HG02763 (cell line): ENCODE results near the gene GALNT2.

Experiments used
- ATAC-seq: cut with Tn5 transposase; IDR thresholded peaks from one replicate; pipeline ENCODE4 v1.9.1; 2021; ENCODE audit warnings: mild to moderate bottlenecking, moderate library complexity; ENCODE audit not compliant: unreplicated experiment

The GALNT2 gene

GRCh38 chr1:230249695-230250480 is 182.8 kb downstream of the GALNT2 start:
- no peak for ATAC-seq

- ATAC-seq, result no peak
These were observed 183.6 kb downstream of the GALNT2 start for GRCh38 chr1:230250666-230251065.

- peak; percentile 60 for ATAC-seq
These were observed 184.7 kb downstream of the GALNT2 start for GRCh38 chr1:230251644-230252191.

- no peak for ATAC-seq
These were observed 186.1 kb downstream of the GALNT2 start for GRCh38 chr1:230253150-230253549.

- ATAC-seq, result no peak
These were observed 187.2 kb downstream of the GALNT2 start for GRCh38 chr1:230254265-230254664.

- no peak for ATAC-seq
These were observed 188.1 kb downstream of the GALNT2 start for GRCh38 chr1:230255116-230255515.

- ATAC-seq, result no peak
These were observed 189.0 kb downstream of the GALNT2 start for GRCh38 chr1:230255991-230256390.

- ATAC-seq, result no peak
These were observed 189.9 kb downstream of the GALNT2 start for GRCh38 chr1:230256896-230257295.

GRCh38 chr1:230259621-230260020 is 192.6 kb downstream of the GALNT2 start:
- ATAC-seq, result no peak

- no peak for ATAC-seq
These were observed 193.8 kb downstream of the GALNT2 start for GRCh38 chr1:230260831-230261230.

GRCh38 chr1:230261928-230262650 is 195.1 kb downstream of the GALNT2 start:
- no peak for ATAC-seq

- ATAC-seq, result no peak
These were observed 196.0 kb downstream of the GALNT2 start for GRCh38 chr1:230262867-230263567.

GRCh38 chr1:230263568-230264195 is 196.6 kb downstream of the GALNT2 start:
- no peak for ATAC-seq

- no peak for ATAC-seq
These were observed 197.3 kb downstream of the GALNT2 start for GRCh38 chr1:230264342-230264741.

GRCh38 chr1:230265200-230266115 is 198.4 kb downstream of the GALNT2 start:
- no peak for ATAC-seq

- no peak for ATAC-seq
These were observed 199.4 kb downstream of the GALNT2 start for GRCh38 chr1:230266456-230266855.

GRCh38 chr1:230267338-230268065 is 200.5 kb downstream of the GALNT2 start:
- ATAC-seq, result no peak

GRCh38 chr1:230268371-230269170 is 201.5 kb downstream of the GALNT2 start:
- ATAC-seq, result no peak
